HG03469 (cell line): ENCODE results near the gene VANGL1.

Experiments used
- ATAC-seq: cut with Tn5 transposase; IDR thresholded peaks from one replicate; pipeline ENCODE4 v1.9.1; 2021; ENCODE audit warnings: mild to moderate bottlenecking, moderate library complexity, moderate number of reproducible peaks; ENCODE audit not compliant: unreplicated experiment

Gene VANGL1

DNA sequence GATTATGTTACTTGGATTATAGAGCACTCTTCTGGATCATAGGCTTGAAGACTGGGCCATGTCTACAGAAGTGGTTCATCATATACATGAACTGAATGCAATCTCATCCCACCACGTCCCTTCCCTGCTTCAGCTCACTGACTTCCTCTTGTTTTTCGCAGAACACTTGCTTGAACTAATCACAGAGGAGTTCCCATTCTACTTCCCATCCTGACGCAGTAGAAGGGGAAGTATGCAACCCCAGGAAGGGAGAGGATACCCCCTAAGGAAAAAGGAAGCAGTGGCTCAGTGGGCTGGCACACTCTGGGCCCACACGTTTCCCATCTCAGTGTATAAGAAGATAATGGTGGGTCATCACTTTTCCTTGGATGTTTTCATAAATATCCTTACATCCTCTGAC, 90.5 kb downstream of the VANGL1 start:
- no peak for ATAC-seq

DNA sequence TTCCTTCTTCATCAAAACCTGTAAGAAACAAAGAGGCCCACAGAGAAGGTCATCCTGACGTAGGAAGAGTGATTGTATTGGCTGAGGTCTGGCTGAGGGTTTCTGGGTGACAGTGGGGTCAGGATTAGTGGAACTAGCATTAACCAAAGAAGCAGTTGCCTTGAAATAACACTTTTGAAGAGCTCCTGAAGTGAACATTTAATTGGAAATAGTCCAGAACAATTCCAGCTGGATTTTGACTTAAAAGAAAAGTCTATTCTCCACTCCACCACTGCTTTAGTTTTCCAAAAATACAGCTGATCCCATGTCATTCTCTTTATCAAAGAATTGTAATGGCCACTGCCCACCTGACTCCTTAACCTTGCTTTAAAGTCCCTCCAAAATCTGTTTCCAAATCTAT, 99.0 kb downstream of the VANGL1 start:
- no peak for ATAC-seq

GRCh38 chr1:115744646-115745275, 103.0 kb downstream of the VANGL1 start:
- ATAC-seq = no peak

DNA sequence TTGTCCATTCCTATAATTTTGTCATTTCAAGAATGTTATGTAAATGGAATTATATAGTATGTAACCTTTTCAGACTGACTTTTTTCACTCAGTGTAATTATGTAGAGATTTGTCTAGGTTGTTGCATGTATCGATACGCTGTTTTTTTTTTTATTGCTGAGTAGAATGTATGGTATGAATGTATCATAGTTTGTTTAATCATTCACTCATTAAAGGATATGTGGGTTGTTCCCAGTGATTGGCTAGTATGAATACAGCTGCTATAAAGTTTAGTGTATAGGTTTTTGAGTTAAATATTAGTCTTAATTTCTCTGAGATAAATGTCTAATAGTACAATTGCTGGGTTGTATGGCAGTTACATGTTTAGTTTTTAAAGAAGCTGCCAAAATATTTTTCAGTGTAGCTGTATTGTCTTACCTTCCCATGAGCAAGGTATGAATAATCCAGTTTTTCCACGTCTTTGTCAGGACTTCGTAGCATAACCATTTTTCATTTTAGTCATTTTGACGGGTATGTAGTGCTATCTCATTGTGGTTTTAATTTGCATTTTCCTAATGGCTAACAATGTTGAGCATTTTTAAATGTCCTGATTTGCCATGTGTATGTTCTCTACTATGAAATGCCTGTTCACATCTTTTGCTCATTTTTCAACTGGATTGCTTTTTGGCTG, 104.4 kb downstream of the VANGL1 start:
- no peak for ATAC-seq
